Measurements from ENCODE around the gene TSPEAR.

GRCh38 chr21:44498280-44499210 lies 212.8 kb downstream of the TSPEAR start:
- TF ChIP-seq, protein P1, sequence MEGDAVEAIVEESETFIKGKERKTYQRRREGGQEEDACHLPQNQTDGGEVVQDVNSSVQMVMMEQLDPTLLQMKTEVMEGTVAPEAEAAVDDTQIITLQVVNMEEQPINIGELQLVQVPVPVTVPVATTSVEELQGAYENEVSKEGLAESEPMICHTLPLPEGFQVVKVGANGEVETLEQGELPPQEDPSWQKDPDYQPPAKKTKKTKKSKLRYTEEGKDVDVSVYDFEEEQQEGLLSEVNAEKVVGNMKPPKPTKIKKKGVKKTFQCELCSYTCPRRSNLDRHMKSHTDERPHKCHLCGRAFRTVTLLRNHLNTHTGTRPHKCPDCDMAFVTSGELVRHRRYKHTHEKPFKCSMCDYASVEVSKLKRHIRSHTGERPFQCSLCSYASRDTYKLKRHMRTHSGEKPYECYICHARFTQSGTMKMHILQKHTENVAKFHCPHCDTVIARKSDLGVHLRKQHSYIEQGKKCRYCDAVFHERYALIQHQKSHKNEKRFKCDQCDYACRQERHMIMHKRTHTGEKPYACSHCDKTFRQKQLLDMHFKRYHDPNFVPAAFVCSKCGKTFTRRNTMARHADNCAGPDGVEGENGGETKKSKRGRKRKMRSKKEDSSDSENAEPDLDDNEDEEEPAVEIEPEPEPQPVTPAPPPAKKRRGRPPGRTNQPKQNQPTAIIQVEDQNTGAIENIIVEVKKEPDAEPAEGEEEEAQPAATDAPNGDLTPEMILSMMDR (IDR thresholded peaks at IDR 0.05; ENCODE audit: low read length): no peak
- TF ChIP-seq EZH2 (IDR thresholded peaks at IDR 0.05; ENCODE audit: borderline replicate concordance, low read length): no peak
